ENCODE data around the gene KRTAP1-3.

GRCh38 chr17:41049110-41049509 lies 14.4 kb upstream of the KRTAP1-3 start:
- TF ChIP-seq CTCF (IDR thresholded peaks at IDR 0.05) (no peak), RNF2 (IDR thresholded peaks at IDR 0.05; ENCODE audit: borderline replicate concordance, low read depth) (no peak), EP300 (IDR thresholded peaks at IDR 0.05) (no peak), HMGXB4 (CRISPR knock-in tag; IDR thresholded peaks at IDR 0.05; ENCODE audit: borderline replicate concordance) (no peak)
